IMR-90 (cell line): ENCODE measurements around the gene ENPP3. TPM values are rescaled to one million over a fixed set of nuclear protein-coding genes. Genes with fewer than 3 reads are reported as not detected.

Experiments
- ATAC-seq: fragments of 200-7000 bp; cut with Tn5 transposase; 2 replicates; pipeline ENCODE4 v1.9.1; 2020; ENCODE audit warnings: low read depth, mild to moderate bottlenecking, moderate library complexity
- BruUV-seq: library from RNA; stranded (reverse); fragments of 400-500 nt; replicated peaks from 2 replicates; lab custom pipeline; 2021; lab: Mats Ljungman, UMichigan
- CTCF ChIA-PET: fragments of 300-600 bp; formaldehyde crosslinking; extraction: SDS; loops from one replicate; lab custom pipeline; 2021; ENCODE audit warnings: antibody characterized with exemption; lab: Yijun Ruan, JAX
- POLR2A ChIA-PET: fragments of 300-600 bp; sonication (Branson Sonifier 250); formaldehyde crosslinking; loops from one replicate; lab custom pipeline; 2022; ENCODE audit warnings: antibody characterized with exemption; ENCODE audit not compliant: unreplicated experiment; lab: Charles Lee
- DNase-seq: peaks from one replicate; pipeline ENCODE4 v3.0.0; 2013
- H2AFZ ChIP-seq: replicated peaks from 2 replicates; pipeline ENCODE3; 2013; ENCODE audit warnings: low read length, mild to moderate bottlenecking; ENCODE audit not compliant: poor library complexity
- H2AK5ac ChIP-seq: 2 replicates; pipeline ENCODE4 v1.6.1; 2013; ENCODE audit warnings: low read depth, low read length, inconsistent platforms
- H2AK9ac ChIP-seq: replicated peaks from 2 replicates; pipeline ENCODE3; 2013; ENCODE audit warnings: mild to moderate bottlenecking, low read depth, low read length, moderate library complexity; ENCODE audit not compliant: poor library complexity
- H2BK120ac ChIP-seq: 2 replicates; pipeline ENCODE4 v1.6.1; 2013; ENCODE audit warnings: low read depth, low read length, inconsistent platforms
- H2BK15ac ChIP-seq: 3 replicates; pipeline ENCODE4 v1.6.1; 2013; ENCODE audit warnings: low read depth, low read length, inconsistent platforms
- H2BK20ac ChIP-seq: 2 replicates; pipeline ENCODE4 v1.6.1; 2013; ENCODE audit warnings: low read depth, mild to moderate bottlenecking, inconsistent platforms, low read length, moderate library complexity
- H2BK5ac ChIP-seq: 2 replicates; pipeline ENCODE4 v1.6.1; 2013; ENCODE audit warnings: mild to moderate bottlenecking, low read depth, low read length, inconsistent platforms; ENCODE audit not compliant: poor library complexity, severe bottlenecking
- H3K14ac ChIP-seq: replicated peaks from 2 replicates; pipeline ENCODE4 v1.6.1; 2013; ENCODE audit warnings: low read depth, low read length, inconsistent platforms
- H3K18ac ChIP-seq: 2 replicates; pipeline ENCODE4 v1.6.1; 2013; ENCODE audit warnings: low read depth, low read length, control low read depth
- H3K23ac ChIP-seq: 2 replicates; pipeline ENCODE4 v1.6.1; 2013; ENCODE audit warnings: low read depth, low read length, inconsistent platforms
- H3K27ac ChIP-seq: 2 replicates; pipeline ENCODE4 v1.5.1; 2013; ENCODE audit warnings: mild to moderate bottlenecking, control low read depth, low read length; ENCODE audit not compliant: insufficient read depth
- H3K27me3 ChIP-seq: 2 replicates; pipeline ENCODE4 v1.6.1; 2013; ENCODE audit warnings: low read length; ENCODE audit not compliant: control insufficient read depth, insufficient read depth
- H3K36me3 ChIP-seq: 2 replicates; pipeline ENCODE4 v1.6.1; 2013; ENCODE audit warnings: low read length, mixed read lengths; ENCODE audit not compliant: control insufficient read depth, insufficient read depth
- H3K4ac ChIP-seq: 2 replicates; pipeline ENCODE4 v1.6.1; 2013; ENCODE audit warnings: low read depth, low read length, inconsistent platforms
- H3K4me1 ChIP-seq: 2 replicates; pipeline ENCODE4 v1.6.1; 2013; ENCODE audit warnings: low read length, mixed read lengths; ENCODE audit not compliant: control insufficient read depth, insufficient read depth
- H3K4me2 ChIP-seq: 2 replicates; pipeline ENCODE4 v1.6.1; 2013; ENCODE audit warnings: low read depth, mild to moderate bottlenecking, control low read depth, low read length, moderate library complexity
- H3K4me3 ChIP-seq: 2 replicates; pipeline ENCODE4 v1.5.1; 2013; ENCODE audit warnings: low read depth, mild to moderate bottlenecking, control low read depth, low read length, moderate library complexity; ENCODE audit not compliant: insufficient read depth
- H3K56ac ChIP-seq: 2 replicates; pipeline ENCODE4 v1.6.1; 2013; ENCODE audit warnings: low read length, inconsistent platforms; ENCODE audit not compliant: insufficient read depth; ENCODE audit errors: extremely low read depth
- H3K79me1 ChIP-seq, 2 experiments: 2 replicates each; pipeline ENCODE4 v1.6.1; 2013; ENCODE audit warnings: low read length in 2 of 2, inconsistent platforms in 1 of 2, low read depth in 1 of 2
- H3K9ac ChIP-seq: 2 replicates; pipeline ENCODE4 v1.6.1; 2013; ENCODE audit warnings: low read depth, low read length, control low read depth
- H3K9me1 ChIP-seq: 2 replicates; pipeline ENCODE4 v1.6.1; 2013; ENCODE audit warnings: low read length, inconsistent platforms; ENCODE audit not compliant: insufficient read depth
- H3K9me3 ChIP-seq: 2 replicates; pipeline ENCODE4 v1.6.1; 2013; ENCODE audit warnings: low read length; ENCODE audit not compliant: control insufficient read depth, insufficient read depth
- H4K20me1 ChIP-seq: 2 replicates; pipeline ENCODE4 v1.6.1; 2013; ENCODE audit warnings: low read length, inconsistent platforms; ENCODE audit not compliant: insufficient read depth
- H4K5ac ChIP-seq: 2 replicates; pipeline ENCODE4 v1.6.1; 2013; ENCODE audit warnings: mild to moderate bottlenecking, low read depth, low read length, control low read depth
- H4K8ac ChIP-seq, 2 experiments: 2 replicates each; pipeline ENCODE4 v1.6.1; 2013; ENCODE audit warnings: low read depth in 2 of 2, low read length in 2 of 2, control low read depth in 1 of 2, inconsistent platforms in 1 of 2
- H4K91ac ChIP-seq: 2 replicates; pipeline ENCODE4 v1.6.1; 2013; ENCODE audit warnings: low read depth, low read length, inconsistent platforms; ENCODE audit not compliant: insufficient read depth
- BHLHE40 ChIP-seq: fragments of 150-350 bp; IDR thresholded peaks from 2 replicates; pipeline ENCODE4 v1.6.1; 2016; ENCODE audit warnings: mild to moderate bottlenecking, low read depth, low read length
- CEBPB ChIP-seq: IDR thresholded peaks from 2 replicates; pipeline ENCODE4 v1.6.1; 2012; ENCODE audit warnings: low read depth, low read length, improper control_type of control experiment
- CHD1 ChIP-seq: IDR thresholded peaks from 2 replicates; pipeline ENCODE4 v1.6.1; 2012; ENCODE audit warnings: low read depth, low read length, improper control_type of control experiment
- FOS ChIP-seq: fragments of 150-350 bp; IDR thresholded peaks from 2 replicates; pipeline ENCODE4 v1.6.1; 2016; ENCODE audit warnings: low read depth, low read length
- MAFK ChIP-seq: IDR thresholded peaks from 2 replicates; pipeline ENCODE4 v1.6.1; 2012; ENCODE audit warnings: low read depth, low read length, improper control_type of control experiment
- MAZ ChIP-seq: IDR thresholded peaks from 2 replicates; pipeline ENCODE4 v1.6.1; 2012; ENCODE audit warnings: low read depth, mild to moderate bottlenecking, low read length, improper control_type of control experiment, moderate library complexity, borderline replicate concordance
- MXI1 ChIP-seq: IDR thresholded peaks from 2 replicates; pipeline ENCODE4 v1.6.1; 2012; ENCODE audit warnings: low read depth, mild to moderate bottlenecking, low read length, moderate library complexity, borderline replicate concordance
- NFE2L2 ChIP-seq: fragments of 150-350 bp; IDR thresholded peaks from 2 replicates; pipeline ENCODE4 v1.6.1; 2016; ENCODE audit warnings: low read depth, mild to moderate bottlenecking, low read length
- POLR2A ChIP-seq: IDR thresholded peaks from 2 replicates; pipeline ENCODE4 v1.6.1; 2012; ENCODE audit warnings: mild to moderate bottlenecking, low read depth, low read length
- RAD21 ChIP-seq: IDR thresholded peaks from 2 replicates; pipeline ENCODE4 v1.6.1; 2012; ENCODE audit warnings: low read length, improper control_type of control experiment
- RCOR1 ChIP-seq: IDR thresholded peaks from 2 replicates; pipeline ENCODE4 v1.6.1; 2012; ENCODE audit warnings: mild to moderate bottlenecking, low read length, improper control_type of control experiment; ENCODE audit not compliant: insufficient replicate concordance
- RFX5 ChIP-seq: IDR thresholded peaks from 2 replicates; pipeline ENCODE4 v1.8.0; 2012; ENCODE audit warnings: low read depth, mild to moderate bottlenecking, low read length, moderate library complexity
- SMC3 ChIP-seq: fragments of 150-350 bp; IDR thresholded peaks from 2 replicates; pipeline ENCODE4 v1.6.1; 2016; ENCODE audit warnings: low read depth, mild to moderate bottlenecking, antibody characterized with exemption, low read length, moderate library complexity
- USF2 ChIP-seq: fragments of 150-350 bp; IDR thresholded peaks from 2 replicates; pipeline ENCODE4 v1.6.1; 2017; ENCODE audit warnings: mild to moderate bottlenecking, antibody characterized with exemption, low read length, low read depth
- WGBS, 2 experiments: methylation state at CpG; one replicate each; pipeline versions ENCODE4 v1.1.5 to v1.1.7; 2013; ENCODE audit warnings: missing lambda C conversion rate in 2 of 2; ENCODE audit not compliant: insufficient read length in 1 of 2; ENCODE audit errors: extremely low coverage in 2 of 2; 5-methylcytosine and 5-hydroxymethylcytosine counted together
- dilution Hi-C: fragments of 300-500 bp; cut with HindIII; formaldehyde crosslinking; loops from one replicate; pipeline ENCODE4 v1.14.3; 2018; ENCODE audit warnings: low sequenced_read_pairs; ENCODE audit not compliant: unreplicated experiment
- in situ Hi-C: fragments of 300-500 bp; cut with MboI; formaldehyde crosslinking; loops from 3 replicates; pipeline ENCODE4 v1.14.3; 2019; ENCODE audit warnings: low sequenced_read_pairs, inconsistent platforms, mixed read lengths
- intact Hi-C: fragments of 100-400 bp; cut with micrococcal nuclease; formaldehyde crosslinking; loops from 2 replicates; pipeline ENCODE4 v1.10.0; 2022
- polyA plus RNA-seq, 3 experiments: library from polyadenylated mRNA; depleted of rRNA; stranded (reverse); fragments of >200 nt; gene quantifications; 2 replicates each; pipeline ENCODE4 v1.2.3, GENCODE V29; 2012; ENCODE audit warnings: low replicate concordance in 1 of 3
- total RNA-seq: library from RNA; depleted of rRNA; stranded (reverse); fragments of >200 nt; gene quantifications from 2 replicates; pipeline ENCODE4 v1.2.3, GENCODE V29; 2012
- TF ChIP-seq, protein P1 (sequence below): fragments of 150-350 bp; IDR thresholded peaks from 2 replicates; pipeline ENCODE4 v1.6.1; 2016; ENCODE audit warnings: low read depth, mild to moderate bottlenecking, low read length, moderate library complexity, borderline replicate concordance
- TF ChIP-seq, protein P2 (sequence below): conservative IDR thresholded peaks from 2 replicates; pipeline ENCODE4 v1.5.1; 2012; ENCODE audit warnings: mild to moderate bottlenecking, low read depth, low read length, improper control_type of control experiment

Gene ENPP3
- total and polyA plus RNA-seq, 2 of the 4 experiments (the other 2 are of a cell fraction), result under 0.01 to 0.05 TPM

- H2BK120ac ChIP-seq, result no peak overlapping the region
- no peak overlapping the region for H2BK20ac ChIP-seq
- H3K27ac ChIP-seq, result no peak overlapping the region
- H3K9ac ChIP-seq, result no peak overlapping the region
- in situ Hi-C loops (no loop called here), dilution Hi-C loops (no loop called here), intact Hi-C loops (no loop called here)
- H4K8ac ChIP-seq, result no peak overlapping the region
- ChIA-PET CTCF (interaction anchor here (0.9 kb wide), 1 partner anchor 33 kb away, joined by 3 read pairs; no protein-coding TSS in a partner anchor), POLR2A (no interaction called here)
- H3K18ac ChIP-seq, result no peak overlapping the region
- no peak overlapping the region for H2AK9ac ChIP-seq
- no peaks in the 10 kb centered on the region for H3K79me1 ChIP-seq
- H4K5ac ChIP-seq, result no peak overlapping the region
- H3K14ac ChIP-seq, result no peak overlapping the region
- no peak overlapping the region for H2BK15ac ChIP-seq
- no peak overlapping the region for H2AFZ ChIP-seq
- H3K4me2 ChIP-seq, result no peak overlapping the region
- no peak for ATAC-seq
- no peak overlapping the region for H2AK5ac ChIP-seq
- H4K91ac ChIP-seq, result no peak overlapping the region
- H3K36me3 ChIP-seq, result no peaks in the 10 kb centered on the region
- WGBS, 2 experiments, result 60% methylated on average over 1 of the region's 3 CpGs; no CpG with 5 or more reads in 1 of the 2 experiments
- no peak overlapping the region for H3K4me3 ChIP-seq
- no TSS peak for BruUV-seq
- H2BK5ac ChIP-seq, result no peak overlapping the region
- no peak overlapping the region for H3K4ac ChIP-seq
- no peaks in the 10 kb centered on the region for H3K27me3 ChIP-seq
- no peaks in the 10 kb centered on the region for H4K20me1 ChIP-seq
- DNase-seq, result peak; percentile 14
- peaks cover 3% of the 10 kb centered on the region; the same call in 1 of the 2 replicates for H3K9me3 ChIP-seq
- H3K23ac ChIP-seq, result no peak overlapping the region
- no peaks in the 10 kb centered on the region for H3K4me1 ChIP-seq
- H3K56ac ChIP-seq, result no peak overlapping the region
- H3K9me1 ChIP-seq, result no peaks in the 10 kb centered on the region
- TF ChIP-seq, protein P1, sequence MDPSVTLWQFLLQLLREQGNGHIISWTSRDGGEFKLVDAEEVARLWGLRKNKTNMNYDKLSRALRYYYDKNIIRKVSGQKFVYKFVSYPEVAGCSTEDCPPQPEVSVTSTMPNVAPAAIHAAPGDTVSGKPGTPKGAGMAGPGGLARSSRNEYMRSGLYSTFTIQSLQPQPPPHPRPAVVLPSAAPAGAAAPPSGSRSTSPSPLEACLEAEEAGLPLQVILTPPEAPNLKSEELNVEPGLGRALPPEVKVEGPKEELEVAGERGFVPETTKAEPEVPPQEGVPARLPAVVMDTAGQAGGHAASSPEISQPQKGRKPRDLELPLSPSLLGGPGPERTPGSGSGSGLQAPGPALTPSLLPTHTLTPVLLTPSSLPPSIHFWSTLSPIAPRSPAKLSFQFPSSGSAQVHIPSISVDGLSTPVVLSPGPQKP, result no peak
- no peak for TF ChIP-seq POLR2A
- no peak for TF ChIP-seq CHD1
- no peak for TF ChIP-seq RFX5
- TF ChIP-seq NFE2L2, result no peak
- no peak for TF ChIP-seq FOS
- no peak for TF ChIP-seq RAD21
- TF ChIP-seq CEBPB, result no peak
- TF ChIP-seq MXI1, result no peak
- no peak for TF ChIP-seq USF2
- TF ChIP-seq MAFK, result no peak
- TF ChIP-seq, protein P2, sequence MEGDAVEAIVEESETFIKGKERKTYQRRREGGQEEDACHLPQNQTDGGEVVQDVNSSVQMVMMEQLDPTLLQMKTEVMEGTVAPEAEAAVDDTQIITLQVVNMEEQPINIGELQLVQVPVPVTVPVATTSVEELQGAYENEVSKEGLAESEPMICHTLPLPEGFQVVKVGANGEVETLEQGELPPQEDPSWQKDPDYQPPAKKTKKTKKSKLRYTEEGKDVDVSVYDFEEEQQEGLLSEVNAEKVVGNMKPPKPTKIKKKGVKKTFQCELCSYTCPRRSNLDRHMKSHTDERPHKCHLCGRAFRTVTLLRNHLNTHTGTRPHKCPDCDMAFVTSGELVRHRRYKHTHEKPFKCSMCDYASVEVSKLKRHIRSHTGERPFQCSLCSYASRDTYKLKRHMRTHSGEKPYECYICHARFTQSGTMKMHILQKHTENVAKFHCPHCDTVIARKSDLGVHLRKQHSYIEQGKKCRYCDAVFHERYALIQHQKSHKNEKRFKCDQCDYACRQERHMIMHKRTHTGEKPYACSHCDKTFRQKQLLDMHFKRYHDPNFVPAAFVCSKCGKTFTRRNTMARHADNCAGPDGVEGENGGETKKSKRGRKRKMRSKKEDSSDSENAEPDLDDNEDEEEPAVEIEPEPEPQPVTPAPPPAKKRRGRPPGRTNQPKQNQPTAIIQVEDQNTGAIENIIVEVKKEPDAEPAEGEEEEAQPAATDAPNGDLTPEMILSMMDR, result no peak
- TF ChIP-seq SMC3, result no peak
- TF ChIP-seq MAZ, result no peak
- TF ChIP-seq BHLHE40, result no peak
- no peak for TF ChIP-seq RCOR1
Observed at GRCh38 chr6:131728296-131728939, 91.3 kb downstream of the ENPP3 start.
